HL-60/S4 treated with phorbol 12-myristate 13-acetate at 8.2 ng/mL for 4 days and 3 days (cell line): ENCODE results near the gene NTMT1.
"Not testable (repeated sequence)": the region's sequence is repeated elsewhere in the genome, so short reads cannot be mapped to it uniquely, and the experiment has no call there.

ENCODE experiments used
- in situ Hi-C: fragments of 300-500 bp; cut with MboI; formaldehyde crosslinking; loops from 2 replicates; pipeline ENCODE4 v1.15.0; 2022; ENCODE audit warnings: low sequenced_read_pairs

NTMT1 gene, protein sequence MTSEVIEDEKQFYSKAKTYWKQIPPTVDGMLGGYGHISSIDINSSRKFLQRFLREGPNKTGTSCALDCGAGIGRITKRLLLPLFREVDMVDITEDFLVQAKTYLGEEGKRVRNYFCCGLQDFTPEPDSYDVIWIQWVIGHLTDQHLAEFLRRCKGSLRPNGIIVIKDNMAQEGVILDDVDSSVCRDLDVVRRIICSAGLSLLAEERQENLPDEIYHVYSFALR

GRCh38 chr9:129626079-129626624 lies at the start of gene NTMT1:
NTMT1 (plus strand) TSS chr9:129626163; CDS start chr9:129632704, 6,541 bp downstream.
- in situ Hi-C loops, result no loop called here

GRCh38 chr9:129576546-129577543 lies 49.1 kb upstream of the NTMT1 start:
- in situ Hi-C loops, result no loop called here

DNA sequence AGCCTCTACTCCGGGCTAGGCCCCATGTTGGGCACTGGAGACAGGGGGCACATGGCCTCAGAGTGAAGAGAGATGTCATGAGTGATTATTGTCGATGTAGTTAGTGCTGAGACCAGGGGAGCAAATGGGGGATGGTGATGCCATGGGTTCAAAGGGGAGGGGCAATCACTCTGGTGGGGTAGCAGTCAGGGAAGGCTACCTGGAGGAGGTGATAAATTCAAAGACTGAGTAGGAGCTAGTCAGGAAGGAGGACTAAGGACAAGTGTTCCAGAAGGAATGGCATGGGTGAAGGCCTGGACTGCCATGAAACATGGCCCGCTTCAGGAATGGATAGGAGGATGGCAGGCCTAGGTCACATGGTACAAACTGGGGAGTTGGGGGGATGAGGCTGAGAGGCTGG lies 46.7 kb upstream of the NTMT1 start:
- in situ Hi-C loops, result no loop called here

GRCh38 chr9:129580211-129580915 lies 45.6 kb upstream of the NTMT1 start:
- in situ Hi-C loops, result no loop called here

GRCh38 chr9:129581505-129582189 lies 44.3 kb upstream of the NTMT1 start:
- in situ Hi-C loops, result no loop called here

GRCh38 chr9:129582855-129583254 lies 43.1 kb upstream of the NTMT1 start:
- in situ Hi-C loops, result no loop called here

DNA sequence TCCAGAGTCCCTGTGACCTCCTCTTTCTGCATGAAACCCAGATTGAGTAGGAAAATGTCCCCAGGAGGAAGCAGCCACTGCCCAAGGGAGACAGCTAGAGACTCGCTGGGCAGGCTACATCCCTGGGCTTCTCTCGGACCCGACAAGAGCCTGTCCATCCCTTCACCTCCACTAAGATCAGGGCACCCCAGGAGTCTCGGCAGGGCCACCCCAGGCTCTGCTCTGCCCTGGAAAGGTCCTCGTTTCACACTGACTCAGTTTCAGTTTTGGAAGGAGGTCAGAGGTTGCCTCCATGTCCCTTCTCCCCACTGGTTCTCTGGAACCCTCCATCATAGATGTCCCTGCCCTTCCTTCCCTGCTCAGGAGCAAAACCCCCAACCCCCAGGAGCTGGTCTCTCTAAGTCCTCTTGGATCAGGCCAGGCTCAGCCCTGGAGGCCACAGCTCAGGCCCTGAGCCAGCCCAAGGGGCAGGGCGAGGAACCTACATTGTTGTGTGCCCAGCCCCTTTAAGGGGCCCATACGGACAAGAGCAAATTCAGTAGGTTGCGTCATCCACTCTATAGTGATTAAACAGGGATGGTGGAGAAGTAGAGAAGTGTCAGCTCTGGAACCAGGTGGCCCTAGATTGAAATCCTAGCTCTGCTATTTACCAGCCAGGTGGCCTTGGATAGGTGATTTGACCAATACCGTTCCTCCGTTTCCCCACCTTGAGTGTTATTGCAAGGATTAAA lies 42.5 kb upstream of the NTMT1 start:
- in situ Hi-C loops, result no loop called here

- in situ Hi-C loops, result no loop called here
These were observed 41.8 kb upstream of the NTMT1 start for GRCh38 chr9:129584136-129584535.

DNA sequence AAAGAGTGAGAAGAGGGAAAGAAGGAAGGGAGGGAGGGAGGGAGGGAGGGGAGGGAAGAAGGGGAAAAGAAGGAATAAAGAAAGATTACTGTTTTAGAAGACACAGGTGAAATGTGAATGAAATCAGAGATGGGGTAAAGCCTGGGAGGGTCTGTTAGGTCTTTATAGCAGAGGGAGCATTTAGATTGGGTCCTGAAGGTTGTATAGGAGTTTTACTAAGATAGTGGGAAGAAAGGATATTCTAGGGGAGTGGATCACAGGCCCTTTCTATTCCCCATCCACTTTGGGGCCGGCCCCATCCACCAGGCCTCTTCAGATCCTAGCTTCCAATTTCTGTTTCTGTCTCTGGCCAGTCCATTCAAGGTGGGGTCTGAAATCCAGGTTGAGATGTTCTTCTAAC lies 40.6 kb upstream of the NTMT1 start:
- in situ Hi-C loops, result no loop called here

DNA sequence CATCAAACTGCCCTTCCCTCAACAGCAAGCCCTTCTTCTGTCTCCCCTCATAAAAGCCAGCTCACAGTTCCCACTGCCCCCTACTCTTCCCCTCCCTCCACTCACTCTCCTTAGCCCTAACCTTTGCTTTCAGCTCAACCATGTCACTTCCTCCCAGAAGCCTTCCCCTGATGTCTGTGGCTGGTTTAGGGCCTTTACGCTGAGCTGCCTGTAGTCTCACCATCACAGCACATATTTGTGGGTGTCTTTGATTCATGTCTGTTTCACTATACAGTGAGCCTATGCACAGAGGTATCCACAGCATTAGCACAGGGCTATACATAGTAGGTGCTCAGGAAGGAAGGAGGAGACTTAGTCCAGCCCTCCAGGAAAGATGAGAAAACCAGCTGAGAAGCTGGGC lies 39.7 kb upstream of the NTMT1 start:
- in situ Hi-C loops, result no loop called here

DNA sequence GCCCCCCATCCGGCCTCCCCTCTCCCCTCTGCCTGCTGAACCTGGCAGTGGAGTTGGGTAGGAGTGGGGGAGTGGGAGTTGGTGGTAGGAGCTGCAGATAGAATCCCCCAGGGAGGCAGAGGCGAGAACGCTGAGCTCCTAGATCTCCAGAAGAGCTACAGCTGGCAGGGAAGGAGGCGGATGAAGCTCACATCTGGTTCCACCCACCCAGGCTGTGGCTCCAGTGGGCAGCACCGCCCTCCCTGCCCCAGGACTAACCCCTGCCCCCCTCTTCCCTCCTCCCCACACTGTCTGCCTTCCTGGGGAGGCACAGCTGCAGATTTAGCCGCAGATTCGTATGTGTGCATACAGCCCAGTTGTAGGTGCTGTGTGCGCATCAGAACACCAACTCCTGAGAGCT lies 39.3 kb upstream of the NTMT1 start:
- in situ Hi-C loops, result no loop called here

DNA sequence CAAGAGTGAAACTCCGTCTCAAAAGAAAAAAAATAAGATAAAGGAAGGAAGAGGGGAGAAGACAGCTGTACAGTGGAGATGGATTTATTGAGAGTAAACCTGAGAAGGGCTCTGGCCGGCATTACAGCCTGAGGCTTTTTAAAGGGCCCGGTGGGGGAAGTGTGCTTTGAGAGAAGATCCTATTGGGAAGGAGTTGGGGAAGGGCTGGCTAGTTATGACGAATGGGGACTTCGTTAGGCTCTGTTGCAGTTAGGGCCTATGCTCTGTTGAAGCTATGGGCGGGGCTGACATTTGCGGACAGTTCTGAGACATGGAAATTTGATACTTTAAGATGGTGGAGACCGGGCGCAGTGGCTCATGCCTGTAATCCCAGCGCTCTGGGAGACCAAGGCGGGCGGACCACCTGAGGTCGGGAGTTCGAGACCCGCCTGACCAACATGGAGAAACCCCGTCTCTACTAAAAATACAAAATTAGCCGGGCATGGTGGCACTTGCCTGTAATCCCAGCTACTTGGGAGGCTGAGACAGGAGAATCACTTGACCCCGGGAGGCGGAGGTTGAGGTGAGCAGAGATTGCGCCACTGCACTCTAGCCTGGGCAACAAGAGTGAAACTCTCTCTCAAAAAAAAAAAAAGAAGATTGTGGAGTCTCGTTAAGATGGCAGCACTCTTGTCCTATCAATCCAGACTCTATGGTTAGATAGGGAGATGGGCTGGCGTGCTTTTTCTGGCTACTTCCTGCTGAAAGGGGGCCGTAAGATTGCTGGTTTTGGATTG lies 38.3 kb upstream of the NTMT1 start:
- in situ Hi-C loops, result no loop called here

- in situ Hi-C loops, result no loop called here
These were observed 35.5 kb upstream of the NTMT1 start for GRCh38 chr9:129590466-129590865.

DNA sequence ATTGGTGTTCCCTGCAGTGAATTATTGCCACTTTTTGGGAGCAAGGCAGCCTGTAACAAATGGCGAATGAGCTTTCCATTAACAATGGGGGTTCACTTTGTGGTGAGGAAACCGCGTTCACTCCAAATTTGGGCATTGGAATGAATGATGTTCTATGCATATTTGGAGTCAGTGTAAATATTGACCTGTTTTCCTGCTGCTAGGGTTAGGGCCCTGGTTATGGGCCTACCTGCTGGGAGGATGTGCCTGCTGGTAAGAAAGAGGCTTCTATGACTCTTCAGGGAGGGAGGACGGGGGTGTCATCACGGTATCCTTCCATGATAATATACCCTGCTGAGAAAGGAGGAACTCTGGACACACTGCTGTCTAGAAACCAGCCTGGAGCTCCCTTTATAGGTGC lies 34.0 kb upstream of the NTMT1 start:
- in situ Hi-C loops, result no loop called here

DNA sequence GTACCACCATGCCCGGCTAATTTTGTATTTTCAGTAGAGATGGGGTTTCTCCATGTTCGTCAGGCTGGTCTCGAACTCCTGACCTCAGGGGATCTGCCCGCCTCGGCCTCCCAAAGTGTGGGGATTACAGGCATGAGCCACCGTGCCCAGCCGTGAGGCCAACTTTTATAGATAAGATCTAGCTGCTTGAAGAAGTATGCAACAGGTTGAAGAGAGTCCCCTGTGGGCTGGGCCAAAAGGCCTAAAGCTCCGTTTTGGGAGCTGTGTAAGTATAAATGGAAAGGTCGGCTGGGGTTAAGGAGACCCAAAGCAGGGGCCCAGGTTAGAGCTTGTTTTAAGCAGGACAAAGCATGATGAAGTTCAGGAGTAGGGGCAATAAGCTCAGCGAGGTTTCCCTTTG lies 33.2 kb upstream of the NTMT1 start:
- in situ Hi-C loops, result not testable (repeated sequence)

- in situ Hi-C loops, result no loop called here
These were observed 31.3 kb upstream of the NTMT1 start for GRCh38 chr9:129594632-129595031.

GRCh38 chr9:129595311-129595741 lies 30.6 kb upstream of the NTMT1 start:
- in situ Hi-C loops, result no loop called here

DNA sequence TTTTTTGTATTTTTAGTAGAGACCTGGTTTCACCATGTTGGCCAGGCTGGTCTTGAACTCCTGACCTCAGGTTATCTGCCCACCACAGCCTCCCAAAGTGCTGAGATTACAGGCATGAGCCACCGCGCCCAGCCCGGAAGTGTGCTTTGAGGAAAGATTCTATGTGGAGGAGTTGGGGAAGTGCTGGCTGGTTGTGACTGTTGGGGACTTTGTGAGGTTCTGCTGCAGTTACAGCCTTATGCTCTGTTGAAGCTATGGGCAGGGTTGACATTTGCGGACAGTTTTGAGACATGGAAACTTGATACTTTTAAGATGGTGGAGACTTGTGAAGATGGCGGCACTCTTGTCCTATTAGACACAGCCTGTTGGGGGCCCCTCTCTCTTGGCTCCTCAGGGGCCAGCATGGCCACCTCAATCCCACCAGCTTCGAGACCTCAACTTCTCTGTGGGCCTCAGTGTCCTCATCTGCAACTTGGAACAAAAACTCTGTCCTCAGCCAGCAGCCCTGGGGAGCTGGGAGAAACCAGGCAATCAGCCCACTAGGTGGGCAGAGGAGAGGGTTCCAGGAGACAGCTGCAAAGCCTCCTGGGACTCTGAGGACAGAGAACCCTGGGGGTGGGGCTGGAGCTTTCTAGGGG lies 29.9 kb upstream of the NTMT1 start:
- in situ Hi-C loops, result no loop called here
